Activated CD8-positive, alpha-beta memory T cell treated with anti-CD3 and anti-CD28 coated beads for 1 hour (primary cell): Measurements from ENCODE around the gene IQSEC3.

Experiments
- DNase-seq, 2 donors: peaks; one replicate each; pipeline ENCODE4 v3.0.0-alpha.2; 2020; ENCODE audit warnings: low read depth in 1 of 2; ENCODE audit errors: extremely low read depth in 1 of 2

Gene IQSEC3

DNA sequence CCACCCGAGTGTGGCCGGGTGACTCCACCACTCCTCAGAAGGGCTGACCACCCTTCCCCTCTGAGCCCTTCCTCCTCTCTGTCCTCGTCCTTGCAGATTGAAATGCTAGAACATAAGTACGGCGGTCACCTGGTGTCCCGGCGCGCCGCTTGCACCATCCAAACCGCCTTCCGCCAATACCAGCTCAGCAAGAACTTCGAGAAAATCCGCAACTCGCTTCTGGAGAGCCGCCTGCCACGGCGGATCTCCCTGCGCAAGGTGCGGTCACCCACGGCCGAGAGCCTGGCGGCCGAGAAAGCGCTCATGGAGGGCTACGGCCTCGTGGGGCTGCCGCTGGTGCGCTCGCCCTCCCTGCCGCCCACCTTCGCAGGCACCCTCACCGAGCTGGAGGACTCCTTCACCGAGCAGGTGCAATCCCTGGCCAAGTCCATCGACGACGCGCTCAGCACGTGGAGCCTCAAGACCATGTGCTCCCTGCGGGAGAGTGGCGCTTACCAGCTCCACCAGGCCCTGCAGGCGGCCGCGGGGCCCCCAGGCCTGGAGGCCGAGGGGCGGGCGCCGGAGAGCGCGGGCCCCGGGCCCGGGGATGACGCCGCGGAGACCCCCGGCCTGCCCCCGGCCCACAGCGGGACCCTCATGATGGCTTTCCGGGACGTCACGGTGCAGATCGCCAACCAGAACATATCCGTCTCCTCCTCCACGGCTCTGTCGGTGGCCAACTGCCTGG lies 71.8 kb downstream of the IQSEC3 start:
- no peak for DNase-seq

DNA sequence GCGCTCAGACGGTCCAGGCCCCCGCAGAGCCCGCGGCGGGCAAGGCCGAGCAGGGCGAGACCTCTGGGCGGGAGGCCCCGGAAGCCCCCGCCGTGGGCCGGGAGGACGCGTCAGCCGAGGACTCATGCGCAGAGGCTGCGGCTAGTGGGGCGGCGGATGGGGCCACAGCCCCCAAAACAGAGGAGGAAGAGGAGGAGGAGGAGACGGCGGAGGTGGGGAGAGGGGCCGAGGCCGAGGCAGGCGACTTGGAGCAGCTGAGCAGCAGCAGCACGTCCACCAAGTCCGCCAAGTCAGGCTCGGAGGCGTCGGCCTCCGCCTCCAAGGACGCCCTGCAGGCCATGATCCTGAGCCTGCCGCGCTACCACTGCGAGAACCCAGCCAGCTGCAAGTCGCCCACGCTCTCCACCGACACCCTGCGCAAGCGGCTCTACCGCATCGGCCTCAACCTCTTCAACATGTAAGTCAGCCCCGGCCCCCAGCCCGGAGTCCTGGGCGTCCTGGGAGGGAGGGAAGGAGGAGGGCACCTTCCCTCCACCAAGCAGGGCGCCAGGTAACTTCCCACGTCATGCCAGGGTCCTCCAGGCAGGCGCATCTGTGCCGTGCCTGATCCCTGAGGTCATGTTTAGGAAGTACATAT lies 72.4 kb downstream of the IQSEC3 start:
- DNase-seq, result no peak

DNA sequence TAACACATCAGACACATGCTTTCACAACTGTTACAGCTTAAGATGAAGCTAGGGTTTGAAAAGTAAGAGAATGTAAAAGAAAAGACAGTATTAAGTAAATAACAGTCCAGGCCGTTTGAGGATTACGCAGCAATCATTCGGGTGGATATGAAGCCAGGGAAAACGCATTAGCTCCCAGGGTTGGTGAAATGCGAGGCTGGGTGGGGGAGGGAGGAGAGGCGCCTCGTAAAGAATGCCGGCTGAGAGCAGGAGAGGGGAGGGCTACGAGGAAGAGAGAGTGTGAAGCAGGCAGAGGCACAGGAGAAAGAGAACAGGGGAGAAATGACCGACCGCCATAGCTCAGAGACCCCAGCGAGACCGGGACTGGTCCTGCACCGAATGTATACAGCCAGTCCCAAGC lies 73.0 kb downstream of the IQSEC3 start:
- DNase-seq, result no peak

DNA sequence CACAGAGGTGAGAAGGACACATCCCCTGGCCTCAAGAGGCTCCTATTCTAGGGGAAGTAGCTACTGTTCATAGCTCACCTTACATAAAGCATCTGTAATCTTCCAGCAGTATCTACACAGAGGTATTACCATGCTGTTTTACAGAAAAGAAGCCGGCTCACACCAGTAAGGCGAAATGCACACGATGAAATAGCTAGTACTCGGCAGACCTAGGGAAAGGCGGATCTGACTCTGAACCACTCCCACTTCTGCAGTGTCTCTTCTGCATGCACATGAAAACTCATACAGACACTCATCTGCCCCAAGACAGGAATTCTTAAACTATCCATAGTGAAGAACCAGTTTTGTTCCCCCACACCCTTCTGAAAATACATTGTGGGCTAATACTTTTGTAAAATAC lies 73.6 kb downstream of the IQSEC3 start:
- DNase-seq, result no peak

DNA sequence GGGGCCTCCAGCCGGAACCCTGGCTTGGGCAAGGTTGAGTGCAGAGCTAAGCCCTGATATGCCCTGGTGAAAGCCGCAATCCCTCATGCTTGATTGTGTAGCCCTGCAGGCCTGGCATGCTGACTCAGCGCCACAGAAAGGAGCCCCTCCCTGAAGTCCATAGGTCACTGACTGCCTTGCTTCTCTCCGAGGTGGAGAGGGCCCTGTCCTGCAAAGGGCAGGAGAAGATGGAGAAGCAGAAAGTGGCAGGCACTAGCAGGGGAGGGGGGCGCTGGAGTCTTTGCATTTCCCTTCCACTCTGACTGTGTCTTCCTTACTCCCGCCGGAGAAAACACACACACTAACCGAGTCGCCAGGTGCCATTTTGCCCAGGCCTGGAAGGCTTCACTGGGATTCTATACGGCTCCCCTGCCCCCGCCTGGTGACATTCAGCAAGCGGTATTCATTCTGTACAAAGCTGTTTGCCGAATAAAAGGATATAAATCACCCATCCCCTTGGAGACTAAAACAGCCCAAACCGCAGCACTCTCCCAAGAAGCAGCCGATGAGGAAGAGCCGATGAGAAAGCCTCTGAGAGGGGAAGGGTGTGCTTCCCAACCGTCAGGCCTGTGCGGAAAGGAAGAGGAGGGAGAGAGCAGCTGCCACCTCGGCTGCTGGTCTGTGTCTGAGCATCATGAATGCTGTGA lies 77.5 kb downstream of the IQSEC3 start:
- no peak for DNase-seq

GRCh38 chr12:144650-145284 lies 78.2 kb downstream of the IQSEC3 start:
- DNase-seq, result no peak

DNA sequence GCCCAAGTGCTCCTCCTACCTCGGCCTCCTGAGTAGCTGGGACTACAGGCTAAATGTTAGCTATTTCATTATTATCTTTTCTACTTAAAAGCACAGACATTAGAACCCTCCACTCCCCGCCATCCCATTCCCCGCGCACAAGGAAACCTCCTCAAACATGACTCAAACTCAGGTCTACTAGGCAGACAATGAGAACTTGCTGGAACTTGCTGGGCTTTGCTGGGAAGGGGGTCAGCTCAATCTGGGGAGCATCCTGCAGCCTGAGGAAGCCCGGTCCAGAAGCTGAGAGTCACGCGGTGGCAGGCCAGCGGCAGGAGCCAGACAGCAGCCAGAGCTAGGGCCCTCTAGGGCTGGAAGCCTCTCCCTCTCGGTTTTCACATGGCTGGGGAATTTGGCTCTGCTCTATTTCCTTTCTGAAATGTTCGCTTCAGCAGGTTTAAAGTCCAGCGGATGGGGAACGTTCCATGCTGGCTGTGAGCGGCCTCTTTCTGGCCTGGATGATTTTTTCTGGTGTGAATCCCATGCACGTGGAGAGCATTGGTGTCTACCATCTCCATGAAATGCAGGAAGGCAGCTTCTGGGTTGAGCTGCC lies 78.9 kb downstream of the IQSEC3 start:
- DNase-seq, result no peak

- DNase-seq, result no peak
Measured at GRCh38 chr12:147242-147641, 80.7 kb downstream of the IQSEC3 start.

DNA sequence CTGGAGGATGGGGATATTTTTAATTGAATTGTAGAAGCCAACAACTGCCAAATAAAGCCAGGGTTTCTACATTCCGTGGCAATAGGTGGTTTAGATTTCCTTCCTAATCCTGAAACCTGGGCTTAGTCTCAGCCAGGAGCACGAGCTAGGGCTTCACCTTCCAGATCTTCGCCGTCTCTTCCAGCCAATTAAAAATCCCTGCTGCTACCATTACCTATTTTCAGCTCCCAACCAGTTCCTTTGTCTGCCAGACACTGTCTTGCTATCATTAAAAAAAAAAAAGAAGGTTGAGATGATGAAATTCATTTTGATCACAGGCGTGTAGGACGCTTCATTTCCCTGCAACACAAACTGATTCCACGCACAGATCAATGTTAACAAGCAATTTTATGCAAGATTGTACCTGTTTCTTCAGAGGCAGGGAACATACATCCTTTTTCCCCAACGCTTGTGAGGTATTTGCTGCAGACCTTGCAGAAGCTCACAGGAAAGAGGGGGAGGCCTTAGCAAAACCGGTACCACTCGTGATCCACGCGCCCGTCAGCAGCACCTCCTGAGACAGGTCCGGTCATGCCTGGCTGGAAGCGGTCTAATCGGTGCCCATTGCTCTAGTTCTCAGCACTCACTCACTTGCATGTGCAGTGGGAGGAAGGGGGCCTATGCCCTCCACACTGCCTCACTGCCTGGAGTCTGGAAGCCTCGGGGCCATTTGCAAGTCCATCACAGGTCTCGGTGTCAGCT lies 82.3 kb downstream of the IQSEC3 start:
- DNase-seq, result no peak

DNA sequence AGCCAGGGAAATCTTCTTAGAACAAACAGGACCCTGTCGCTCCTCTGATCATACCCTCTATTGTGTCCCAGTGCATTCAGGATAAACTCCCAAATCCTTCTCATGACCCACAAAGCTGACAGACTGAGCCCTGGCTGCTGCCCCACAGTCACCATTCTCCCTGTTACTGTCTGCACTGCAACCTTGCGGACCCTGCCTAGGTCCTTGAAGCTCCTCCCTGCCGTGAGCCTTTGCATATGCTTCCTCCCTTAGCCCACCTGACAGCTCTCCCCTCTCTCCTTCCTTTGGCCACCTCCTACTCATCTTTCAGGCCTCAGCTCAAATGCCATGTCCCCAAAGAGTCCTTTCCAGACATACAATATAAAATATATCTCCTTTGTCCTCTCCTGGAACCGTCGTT lies 85.0 kb downstream of the IQSEC3 start:
- no peak for DNase-seq

GRCh38 chr12:152440-152839 lies 85.9 kb downstream of the IQSEC3 start:
- no peak for DNase-seq

DNA sequence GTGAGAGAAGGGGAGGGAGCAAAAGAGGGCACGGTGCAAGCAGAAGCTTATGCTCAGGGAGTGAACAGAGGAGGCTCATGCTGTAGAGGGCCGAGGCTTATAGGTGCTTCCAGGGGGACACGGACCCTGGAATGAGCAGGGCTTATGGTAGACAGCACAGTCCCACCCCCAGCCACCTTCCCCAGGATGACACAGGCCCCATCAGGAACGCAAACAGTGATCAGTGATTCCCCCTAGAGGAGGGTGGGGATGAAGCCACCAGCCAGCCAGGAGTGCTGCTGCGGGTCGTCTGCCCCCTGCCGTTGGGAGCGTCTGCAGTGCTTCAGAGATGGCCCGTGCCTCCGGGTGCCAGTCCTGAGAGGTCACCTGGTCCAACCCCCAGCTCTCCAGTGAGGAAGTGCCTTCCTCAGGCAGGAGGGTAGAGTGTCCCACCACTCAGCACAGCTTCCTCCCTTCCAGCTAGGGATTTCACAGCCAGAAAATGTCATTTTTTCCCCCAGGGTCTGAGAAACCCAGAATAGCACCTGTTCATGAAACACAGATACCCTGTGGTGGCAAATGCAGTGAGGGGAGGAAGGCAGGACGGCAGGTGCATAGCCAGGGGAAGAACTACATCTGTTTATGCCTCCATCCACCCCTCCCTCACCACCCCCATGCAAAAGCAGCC lies 86.6 kb downstream of the IQSEC3 start:
- peak in 1 of 2 donors; percentile 16 for DNase-seq

DNA sequence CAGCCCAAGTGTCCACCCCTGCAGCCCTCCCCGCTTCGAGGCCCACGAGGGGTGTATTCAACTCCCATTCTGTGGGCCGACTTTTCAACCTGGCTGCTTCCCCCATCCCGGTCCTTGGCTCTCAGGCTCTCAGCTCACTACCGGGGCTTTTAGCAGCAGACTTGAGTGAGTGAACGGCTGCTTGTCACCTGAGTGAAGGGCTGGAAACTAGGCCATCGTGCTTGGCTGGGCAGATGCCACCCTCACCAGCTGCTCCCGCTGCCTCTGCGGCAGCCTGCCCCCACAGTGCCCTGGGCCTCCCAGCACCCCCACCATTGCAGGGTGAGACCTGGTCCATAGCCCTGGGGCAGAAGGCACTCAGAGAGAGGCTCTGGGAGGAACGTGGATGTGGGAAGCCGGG lies 87.5 kb downstream of the IQSEC3 start:
- DNase-seq, result no peak

GRCh38 chr12:155006-155405 lies 88.4 kb downstream of the IQSEC3 start:
- DNase-seq, result no peak

DNA sequence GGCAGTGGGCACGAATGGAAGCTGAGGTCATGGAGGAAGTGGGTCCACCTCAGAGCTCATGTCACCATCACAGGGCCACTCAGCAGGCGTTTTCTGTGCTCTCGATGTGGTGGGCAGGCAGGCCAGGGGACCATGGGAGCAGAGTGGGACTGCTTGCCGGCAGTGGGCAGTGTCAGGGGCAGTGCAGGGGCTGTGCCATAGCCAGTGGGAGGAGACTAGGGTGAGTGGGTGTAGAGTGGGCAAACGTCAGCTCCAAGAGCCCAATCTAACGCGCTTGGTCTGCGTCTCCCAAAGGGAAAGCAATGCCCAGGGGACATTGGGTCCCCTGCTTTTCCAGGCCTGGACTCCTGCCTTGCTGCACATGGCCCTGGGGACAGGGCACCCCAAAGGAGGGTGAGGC lies 89.1 kb downstream of the IQSEC3 start:
- no peak for DNase-seq

DNA sequence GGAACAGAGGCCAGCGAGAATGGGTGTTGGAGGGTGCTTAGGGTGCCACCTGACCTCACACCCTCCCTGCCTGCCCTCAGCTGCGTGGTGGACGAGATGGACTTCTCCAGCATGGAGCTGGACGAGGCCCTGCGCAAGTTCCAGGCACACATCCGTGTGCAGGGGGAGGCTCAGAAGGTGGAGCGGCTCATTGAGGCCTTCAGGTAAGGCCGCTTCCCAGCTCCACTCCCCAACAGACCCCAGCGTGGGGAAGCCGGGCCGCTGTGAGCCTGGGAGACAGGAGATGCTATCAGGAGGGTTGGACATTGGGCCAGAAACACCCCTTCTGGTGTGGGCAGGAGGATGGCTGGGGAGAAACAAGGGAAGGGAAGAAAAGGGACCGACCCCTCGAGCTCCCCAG lies 90.4 kb downstream of the IQSEC3 start:
- DNase-seq, result no peak

- no peak for DNase-seq
Measured at GRCh38 chr12:157644-158043, 91.1 kb downstream of the IQSEC3 start.

GRCh38 chr12:159156-159782 lies 92.7 kb downstream of the IQSEC3 start:
- no peak for DNase-seq

- DNase-seq, result no peak
Measured at GRCh38 chr12:160858-161257, 94.3 kb downstream of the IQSEC3 start.

DNA sequence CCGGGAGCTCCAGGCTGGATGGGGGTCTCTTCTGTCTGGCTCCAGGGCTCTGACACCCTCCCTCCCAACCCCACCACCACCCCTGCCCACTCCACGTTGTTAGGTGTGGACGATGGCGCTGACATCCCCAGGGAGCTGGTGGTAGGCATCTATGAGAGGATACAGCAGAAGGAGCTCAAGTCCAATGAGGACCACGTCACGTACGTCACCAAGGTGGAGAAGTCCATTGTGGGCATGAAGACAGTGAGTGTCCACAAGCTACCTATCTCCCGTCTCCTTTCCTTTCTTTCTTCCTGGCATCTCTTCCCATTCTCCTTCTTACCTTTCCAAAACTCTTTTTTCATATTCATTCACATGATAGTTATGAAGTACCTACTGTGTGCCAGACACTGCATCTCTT lies 95.3 kb downstream of the IQSEC3 start:
- DNase-seq, result no peak
